ENCODE measurements around the gene ISYNA1. TPM values are rescaled to one million over a fixed set of nuclear protein-coding genes. Genes with fewer than 3 reads are reported as not detected.

ISYNA1 gene
- total and polyA plus RNA-seq, 2 of the 8 experiments (the other 6 are each of a cell fraction or from before 2014, with no cell fraction given): 207 to 264 TPM

GRCh38 chr19:18481505-18482222 lies 43.7 kb upstream of the ISYNA1 start:
- peaks cover 0 to 18% of the 10 kb centered on the region in 2 experiments; a peak in 1 of 4 replicates for H3K79me2 ChIP-seq (ENCODE audit: control insufficient read depth in 1 of 2, insufficient read depth in 2 of 2, low read length in 2 of 2)
- H3K27me3 ChIP-seq (replicated peaks in 1 of 4; ENCODE audit: control insufficient read depth in 3 of 4, extremely low read depth in 1 of 4, insufficient read depth in 3 of 4, low read length in 3 of 4): no peaks in the 10 kb centered on the region
- H3K9ac ChIP-seq (replicated peaks in 1 of 4; ENCODE audit: extremely low read depth in 1 of 4, low read depth in 3 of 4, low read length in 3 of 4): no peak overlapping the region
- WGBS, 2 experiments (ENCODE audit: extremely low coverage in 1 of 2, insufficient coverage in 1 of 2, insufficient read length in 1 of 2, insufficient replicate concordance in 2 of 2, low coverage in 1 of 2, low lambda C conversion rate in 2 of 2, missing lambda C conversion rate in 1 of 2): 94% methylated on average over 12 of the region's 12 CpGs; no CpG with 5 or more reads in 1 of the 2 experiments
- no peak overlapping the region for H2BK15ac ChIP-seq (ENCODE audit: low read length)
- no peak overlapping the region for H3K14ac ChIP-seq (ENCODE audit: insufficient read length)
- no peak overlapping the region for H3K18ac ChIP-seq (ENCODE audit: extremely low read depth, low read length)
- no peak overlapping the region for H3K56ac ChIP-seq (replicated peaks; ENCODE audit: insufficient read length, low read depth, low read length)
- H2AK5ac ChIP-seq (ENCODE audit: low read depth, low read length): no peak overlapping the region
- POLR2A ChIA-PET (ENCODE audit: partially characterized antibody): interaction anchor here (0.7 kb wide), 1 partner anchor 86 kb away, joined by 3 read pairs; no protein-coding TSS in a partner anchor
- H3K23ac ChIP-seq (ENCODE audit: insufficient read length): no peak overlapping the region
- no peak overlapping the region for H2BK12ac ChIP-seq (ENCODE audit: low read depth, low read length)
- H3K27ac ChIP-seq (ENCODE audit: low read depth, low read length): no peak overlapping the region
- peaks cover 27% of the 10 kb centered on the region for H3K79me1 ChIP-seq (ENCODE audit: low read depth, low read length)
- no peak overlapping the region for H4K5ac ChIP-seq (ENCODE audit: insufficient read length, low read depth, low read length)
- no peak overlapping the region for H2BK120ac ChIP-seq (replicated peaks; ENCODE audit: low read depth, low read length)
- no peak overlapping the region for H4K91ac ChIP-seq (replicated peaks; ENCODE audit: insufficient read length, low read length)
- CTCF ChIA-PET (ENCODE audit: partially characterized antibody): interaction anchor here (1.1 to 18.5 kb wide), 11 partner anchors 8 to 112 kb away, joined by 3 to 213 read pairs (median 6); no protein-coding TSS in a partner anchor
- H3K23me2 ChIP-seq (ENCODE audit: low read depth, low read length): 0 out of 2 replicates have a peak, but pooled peaks cover 4% of the 10 kb centered on the region
- no peak overlapping the region for H2AFZ ChIP-seq (ENCODE audit: low read length)
- H3K36me3 ChIP-seq (ENCODE audit: control insufficient read depth in 2 of 4, insufficient read depth in 4 of 4, low read length in 3 of 4): no peaks in the 10 kb centered on the region
- H3K4me3 ChIP-seq (ENCODE audit: extremely low read depth in 1 of 4, insufficient read depth in 2 of 4, low read depth in 3 of 4, low read length in 4 of 4): no peak overlapping the region
- H2BK5ac ChIP-seq (ENCODE audit: low read depth, low read length): no peak overlapping the region
- FAIRE-seq (no peak), DNase-seq (ENCODE audit: low read depth in 1 of 2, low spot score in 2 of 2) (no peak)
- peaks cover 0 to 23% of the 10 kb centered on the region in 2 experiments for H4K20me1 ChIP-seq (replicated peaks in 1 of 2; ENCODE audit: control insufficient read depth in 1 of 2, insufficient read depth in 2 of 2, low read length in 2 of 2)
- no peaks in the 10 kb centered on the region for H3K9me3 ChIP-seq (ENCODE audit: insufficient read depth in 2 of 2, low read depth in 1 of 2, low read length in 1 of 2)
- no peak overlapping the region for H2BK20ac ChIP-seq (ENCODE audit: low read length)
- H3K4ac ChIP-seq (replicated peaks; ENCODE audit: insufficient read length, low read depth, low read length): no peak overlapping the region
- H4K8ac ChIP-seq (ENCODE audit: extremely low read depth, insufficient read depth, low read length): no peak overlapping the region
- H3K4me1 ChIP-seq (replicated peaks in 1 of 4; ENCODE audit: control insufficient read depth in 3 of 4, insufficient read depth in 4 of 4, low read length in 3 of 4): peaks cover 0 to 5% (median 5%) of the 10 kb centered on the region in 4 experiments; a peak in 5 of 7 replicates
- no peak overlapping the region for H3K4me2 ChIP-seq (ENCODE audit: insufficient read depth in 1 of 2, low read depth in 2 of 2, low read length in 2 of 2)
- TF ChIP-seq EZH2 (IDR thresholded peaks at IDR 0.05; ENCODE audit: low read depth, low read length, severe bottlenecking) (no peak), SIN3A (conservative IDR thresholded peaks at IDR 0.05 in 1 of 2, IDR thresholded peaks at IDR 0.05 in 1 of 2; ENCODE audit: low read depth in 1 of 2, low read length in 2 of 2) (no peak), CTCF (IDR thresholded peaks at IDR 0.05; ENCODE audit: control extremely low read depth in 1 of 3, insufficient read depth in 1 of 3, low read depth in 1 of 3, low read length in 3 of 3) (no peak), KDM1A (IDR thresholded peaks at IDR 0.05; ENCODE audit: borderline replicate concordance, low read length) (no peak), PHF8 (conservative IDR thresholded peaks at IDR 0.05; ENCODE audit: low read depth, low read length) (no peak), ZNF274 (IDR thresholded peaks at IDR 0.05; ENCODE audit: borderline replicate concordance, extremely low read depth, low read length) (no peak)
